Measurements from ENCODE around the gene RASL11B.

RASL11B gene

GRCh38 chr4:52844596-52844995 lies 17.5 kb upstream of the RASL11B start:
- Histone ChIP-seq H3K4me3 (replicated peaks; ENCODE audit: insufficient read depth, low read length) (no peak overlapping the region), H3K27me3 (ENCODE audit: insufficient read depth, poor library complexity, severe bottlenecking) (no peaks in the 10 kb centered on the region), H3K27ac (replicated peaks) (no peak overlapping the region)
- DNase-seq (ENCODE audit: low read depth in 1 of 2, low spot score in 1 of 2), result no peak
- TF ChIP-seq SPI1 (IDR thresholded peaks at IDR 0.05; ENCODE audit: borderline replicate concordance, low read depth) (no peak), POLR2AphosphoS5 (IDR thresholded peaks at IDR 0.05; ENCODE audit: low read depth) (no peak), REST (IDR thresholded peaks at IDR 0.05; ENCODE audit: insufficient replicate concordance, low read depth) (no peak), GABPA (IDR thresholded peaks at IDR 0.05; ENCODE audit: low read depth) (no peak)

- no peaks in the 10 kb centered on the region for H3K27me3 ChIP-seq (ENCODE audit: insufficient read depth, poor library complexity, severe bottlenecking)
- H3K27ac ChIP-seq (replicated peaks), result no peak overlapping the region
- TF ChIP-seq REST (IDR thresholded peaks at IDR 0.05; ENCODE audit: insufficient replicate concordance, low read depth) (no peak), GABPA (IDR thresholded peaks at IDR 0.05; ENCODE audit: low read depth) (no peak), SPI1 (IDR thresholded peaks at IDR 0.05; ENCODE audit: borderline replicate concordance, low read depth) (no peak), POLR2AphosphoS5 (IDR thresholded peaks at IDR 0.05; ENCODE audit: low read depth) (no peak), CTCF (IDR thresholded peaks at IDR 0.05; ENCODE audit: insufficient read depth, low read length) (no peak)
- no peak for DNase-seq (ENCODE audit: low read depth in 1 of 2, low spot score in 1 of 2)
- no peak overlapping the region for H3K4me3 ChIP-seq (replicated peaks; ENCODE audit: insufficient read depth, low read length)
These were observed 15.6 kb upstream of the RASL11B start for GRCh38 chr4:52846502-52846901.

- Histone ChIP-seq H3K27ac (replicated peaks) (no peak overlapping the region), H3K27me3 (ENCODE audit: insufficient read depth, poor library complexity, severe bottlenecking) (no peaks in the 10 kb centered on the region), H3K4me3 (replicated peaks; ENCODE audit: insufficient read depth, low read length) (no peak overlapping the region)
- no peak for TF ChIP-seq GABPA (IDR thresholded peaks at IDR 0.05; ENCODE audit: low read depth)
- no peak for TF ChIP-seq POLR2AphosphoS5 (IDR thresholded peaks at IDR 0.05; ENCODE audit: low read depth)
- TF ChIP-seq REST (IDR thresholded peaks at IDR 0.05; ENCODE audit: insufficient replicate concordance, low read depth), result no peak
- DNase-seq (ENCODE audit: low read depth in 1 of 2, low spot score in 1 of 2), result no peak
These were observed 13.9 kb upstream of the RASL11B start for GRCh38 chr4:52848254-52848653.

GRCh38 chr4:52850406-52851124 lies 11.6 kb upstream of the RASL11B start:
- Histone ChIP-seq H3K27ac (replicated peaks) (no peak overlapping the region), H3K27me3 (ENCODE audit: insufficient read depth, poor library complexity, severe bottlenecking) (no peaks in the 10 kb centered on the region), H3K4me3 (replicated peaks; ENCODE audit: insufficient read depth, low read length) (no peak overlapping the region)
- no peak for DNase-seq (ENCODE audit: low read depth in 1 of 2, low spot score in 1 of 2)
- TF ChIP-seq GABPA (IDR thresholded peaks at IDR 0.05; ENCODE audit: low read depth), result no peak
- no peak for TF ChIP-seq CTCF (IDR thresholded peaks at IDR 0.05; ENCODE audit: insufficient read depth, low read length)

All from HL-60 (cell line).